Stimulated activated CD8-positive, alpha-beta memory T cell treated with anti-CD3 and anti-CD28 coated beads, Interleukin-2, amount 100 ng/mL, for 48 hours (primary cell): ENCODE measurements around the gene ELANE.
"Not testable (repeated sequence)": the region's sequence is repeated elsewhere in the genome, so short reads cannot be mapped to it uniquely, and the experiment has no call there.

Experiments
- DNase-seq, 2 donors: peaks; one replicate each; pipeline ENCODE4 v3.0.0-alpha.2; 2020; ENCODE audit warnings: low read depth in 2 of 2

ELANE gene

DNA sequence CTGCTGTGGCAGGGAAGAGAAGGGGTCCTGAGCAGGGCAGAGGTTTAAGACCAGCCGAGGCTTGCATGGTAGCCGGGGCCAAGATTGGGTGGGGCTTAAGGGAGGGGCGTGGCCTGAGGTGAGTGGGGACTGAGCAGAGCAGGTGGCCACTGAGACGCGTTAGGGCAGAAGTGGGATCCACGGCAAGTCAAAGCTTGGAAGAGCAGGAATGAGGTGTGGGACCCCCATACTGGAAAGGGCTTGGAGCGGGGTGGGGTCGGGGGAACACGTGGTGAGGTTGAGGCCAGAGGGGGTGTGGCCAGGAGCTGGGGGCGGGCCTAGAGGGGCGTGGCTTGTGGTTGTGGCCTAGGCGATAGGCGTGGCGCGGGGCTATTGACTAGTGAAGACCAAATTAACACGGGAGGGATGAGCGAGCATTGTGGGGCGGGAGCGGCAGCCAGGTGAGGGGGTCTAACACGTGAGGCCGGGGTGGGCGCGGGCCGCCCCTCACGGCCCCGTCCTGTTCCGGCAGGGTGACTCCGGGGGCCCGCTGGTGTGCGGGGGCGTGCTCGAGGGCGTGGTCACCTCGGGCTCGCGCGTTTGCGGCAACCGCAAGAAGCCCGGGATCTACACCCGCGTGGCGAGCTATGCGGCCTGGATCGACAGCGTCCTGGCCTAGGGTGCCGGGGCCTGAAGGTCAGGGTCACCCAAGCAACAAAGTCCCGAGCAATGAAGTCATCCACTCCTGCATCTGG lies 10.6 kb downstream of the ELANE start:
- peak; percentile 59 to 78 for DNase-seq

DNA sequence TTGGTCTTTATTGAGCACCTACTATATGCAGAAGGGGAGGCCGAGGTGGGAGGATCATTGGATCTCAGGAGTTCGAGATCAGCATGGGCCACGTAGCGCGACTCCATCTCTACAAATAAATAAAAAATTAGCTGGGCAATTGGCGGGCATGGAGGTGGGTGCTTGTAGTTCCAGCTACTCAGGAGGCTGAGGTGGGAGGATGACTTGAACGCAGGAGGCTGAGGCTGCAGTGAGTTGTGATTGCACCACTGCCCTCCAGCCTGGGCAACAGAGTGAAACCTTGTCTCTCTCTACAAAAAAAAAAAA lies 11.2 kb downstream of the ELANE start:
- no peak for DNase-seq

DNA sequence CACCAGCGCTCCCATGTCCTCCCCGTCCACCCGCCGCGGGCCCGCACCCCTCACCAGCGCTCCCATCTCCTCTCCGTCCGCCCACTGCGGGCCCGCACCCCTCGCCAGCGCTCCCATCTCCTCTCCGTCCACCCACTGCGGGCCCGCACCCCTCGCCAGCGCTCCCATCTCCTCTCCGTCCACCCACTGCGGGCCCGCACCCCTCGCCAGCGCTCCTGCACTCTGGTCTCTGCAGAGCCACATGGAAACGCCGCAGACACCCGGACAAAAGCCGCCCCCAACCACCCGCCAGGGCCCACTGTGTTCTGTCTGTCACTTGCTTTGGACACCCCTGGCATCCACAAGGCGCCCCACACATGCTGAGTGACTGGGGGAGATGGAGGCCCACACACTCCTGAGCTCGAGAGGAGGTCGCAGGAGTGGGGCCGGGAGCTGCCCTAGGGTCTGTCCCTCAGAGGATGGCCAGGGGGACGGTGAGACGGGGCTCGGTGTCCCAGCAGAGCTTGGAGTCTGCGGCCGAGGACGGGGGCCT lies 14.7 kb downstream of the ELANE start:
- no peak for DNase-seq

DNA sequence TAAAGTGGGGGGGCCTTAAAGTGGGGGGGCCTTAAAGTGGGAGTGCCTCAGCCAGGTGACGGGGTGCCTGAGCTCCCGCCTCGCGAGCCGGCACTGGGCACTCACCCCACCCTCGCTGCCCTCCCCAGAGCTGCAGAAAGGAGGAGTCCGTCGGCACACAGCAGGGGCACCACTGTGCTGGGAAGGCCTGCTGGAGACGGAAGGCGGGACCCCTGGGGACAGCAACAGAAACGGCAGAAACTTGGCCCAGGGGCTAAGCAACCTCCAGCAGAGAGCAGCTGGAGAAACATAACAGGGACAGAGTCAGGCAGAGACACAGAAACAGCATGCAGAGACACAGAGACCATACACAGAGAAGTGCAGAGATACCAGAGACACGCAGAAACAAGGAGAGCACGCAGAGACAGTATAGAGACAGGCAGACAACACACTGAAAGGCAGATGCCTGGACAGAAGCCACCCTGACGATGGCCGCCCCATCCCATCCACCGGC lies 15.2 kb downstream of the ELANE start:
- no peak for DNase-seq

DNA sequence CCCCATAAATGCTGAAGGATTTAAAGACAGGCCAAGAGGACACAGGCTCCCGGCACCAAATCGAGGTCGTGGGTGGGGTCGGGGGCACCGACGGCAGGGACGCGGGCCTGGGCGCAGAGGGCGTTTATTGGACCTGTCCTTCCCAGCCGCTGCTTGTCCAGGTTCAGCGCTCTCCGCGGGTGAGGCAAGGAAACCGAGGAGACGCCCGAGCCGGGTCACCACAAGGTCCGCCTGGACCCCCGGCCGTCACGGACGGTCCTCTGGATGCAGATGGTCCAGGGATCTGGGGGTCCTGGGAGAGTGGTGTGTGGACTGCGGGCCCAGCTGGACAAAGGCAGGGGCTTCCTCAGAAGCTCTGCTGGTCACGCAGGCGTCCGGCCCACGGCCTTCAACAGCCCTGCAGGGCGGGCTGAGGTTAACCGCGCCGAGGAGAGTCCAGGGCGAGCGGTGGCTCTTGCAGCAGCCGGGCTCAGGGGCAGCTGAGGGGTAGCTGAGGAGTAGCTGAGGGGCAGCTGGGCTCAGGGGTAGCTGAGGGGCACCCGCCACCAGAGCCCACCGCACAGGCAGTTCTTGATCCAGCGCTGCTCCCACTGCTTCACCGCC lies 15.9 kb downstream of the ELANE start:
- no peak for DNase-seq

DNA sequence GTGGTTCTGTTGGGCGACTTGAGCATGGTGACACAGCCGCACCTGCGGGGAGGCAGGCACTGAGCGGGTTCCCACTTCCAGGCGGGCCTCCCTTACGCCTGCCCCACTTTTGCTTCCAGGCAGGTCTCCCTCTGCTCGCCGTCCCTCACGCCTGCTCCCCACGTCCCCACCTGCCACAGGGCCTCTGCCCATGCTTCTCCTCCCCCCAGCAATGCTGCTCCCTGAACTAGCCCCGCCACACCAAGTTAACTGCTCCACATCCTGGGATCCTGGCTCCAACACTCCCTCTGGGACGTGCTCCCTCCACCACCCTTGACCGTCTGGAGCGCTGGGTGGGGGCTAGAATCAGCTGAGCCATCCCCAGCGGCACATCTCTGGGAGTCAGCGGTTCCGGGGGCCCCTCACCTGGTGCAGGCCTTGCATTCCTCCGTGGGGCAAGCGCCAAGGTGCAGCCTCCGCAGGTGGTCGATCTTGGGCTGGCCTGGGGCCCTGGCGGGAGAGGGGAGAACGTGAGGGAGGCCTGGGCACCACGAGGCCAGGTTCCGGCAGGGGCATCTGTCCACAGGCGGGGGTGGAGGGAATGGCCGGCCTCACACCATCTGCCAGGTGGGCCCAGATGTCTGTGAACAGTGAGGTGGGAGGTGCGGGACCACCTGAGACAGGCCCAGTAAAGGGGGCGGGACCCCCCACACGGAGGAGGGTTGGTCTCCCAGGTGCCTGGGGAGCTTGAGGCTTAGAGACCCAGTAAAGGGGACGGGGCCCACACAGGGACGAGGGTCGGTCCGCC lies 16.5 kb downstream of the ELANE start:
- no peak for DNase-seq

DNA sequence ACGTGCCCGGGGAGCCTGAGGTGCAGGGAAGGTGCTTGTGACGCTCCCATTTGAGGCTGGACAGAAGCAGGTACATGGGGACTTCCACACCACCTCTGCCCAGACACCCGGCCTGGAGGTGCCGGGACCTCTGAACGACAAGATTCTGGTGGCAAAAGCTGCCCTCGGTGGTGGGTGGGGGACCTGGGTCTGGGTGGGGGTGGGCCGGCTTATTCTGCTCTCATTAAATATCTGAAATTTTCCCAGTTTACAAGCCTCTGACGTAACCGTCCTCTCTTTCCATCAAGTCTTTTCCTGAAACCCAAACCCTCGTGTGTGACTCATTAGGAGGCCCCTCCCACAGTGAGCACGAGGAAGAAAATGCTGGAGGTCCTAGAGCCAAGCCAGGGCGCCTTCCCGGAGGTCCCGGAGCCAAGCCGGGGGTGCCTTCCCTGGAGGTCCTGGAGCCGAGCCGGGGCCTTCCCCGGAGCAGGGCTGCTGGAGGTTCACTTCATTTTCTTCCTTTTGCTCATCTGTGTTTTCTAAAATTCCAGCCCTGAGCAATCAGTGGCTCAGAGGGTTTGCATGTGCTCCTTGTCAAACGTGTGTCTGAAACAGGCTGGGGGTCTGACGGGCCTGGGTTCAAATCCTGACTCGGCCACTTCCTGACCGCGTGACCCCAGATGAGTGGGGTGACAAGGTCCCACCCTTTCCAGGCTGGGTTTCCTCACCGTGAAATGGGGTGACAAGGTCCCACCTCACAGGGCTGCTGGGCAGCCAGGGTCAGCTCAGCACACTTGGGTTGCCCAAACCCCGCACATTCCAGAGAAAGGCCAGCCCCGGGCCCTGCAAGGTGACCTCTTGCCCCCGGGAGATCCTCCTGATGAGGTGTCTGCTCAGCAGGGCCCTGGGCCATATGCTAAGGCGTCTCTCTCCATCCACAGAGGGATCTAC lies 17.4 kb downstream of the ELANE start:
- DNase-seq: no peak

DNA sequence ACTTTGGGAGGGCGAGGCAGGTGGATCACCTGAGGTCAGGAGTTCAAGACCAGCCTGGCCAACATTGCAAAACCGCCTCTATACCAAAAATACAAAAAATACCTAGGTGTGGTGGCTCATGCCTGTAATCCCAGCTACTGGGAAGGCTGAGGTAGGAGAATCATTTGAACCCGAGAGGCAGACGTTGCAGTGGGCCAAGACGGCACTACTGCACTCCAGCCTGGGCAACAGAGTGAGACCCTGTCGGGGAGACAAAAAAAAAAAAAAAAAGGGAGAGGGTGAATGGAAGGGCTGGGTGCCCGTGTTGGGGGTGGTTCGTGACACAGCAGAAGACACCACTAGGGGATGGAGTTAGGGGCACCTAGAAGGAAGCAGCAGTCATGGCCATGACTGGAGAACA lies 18.2 kb downstream of the ELANE start:
- DNase-seq: no peak

DNA sequence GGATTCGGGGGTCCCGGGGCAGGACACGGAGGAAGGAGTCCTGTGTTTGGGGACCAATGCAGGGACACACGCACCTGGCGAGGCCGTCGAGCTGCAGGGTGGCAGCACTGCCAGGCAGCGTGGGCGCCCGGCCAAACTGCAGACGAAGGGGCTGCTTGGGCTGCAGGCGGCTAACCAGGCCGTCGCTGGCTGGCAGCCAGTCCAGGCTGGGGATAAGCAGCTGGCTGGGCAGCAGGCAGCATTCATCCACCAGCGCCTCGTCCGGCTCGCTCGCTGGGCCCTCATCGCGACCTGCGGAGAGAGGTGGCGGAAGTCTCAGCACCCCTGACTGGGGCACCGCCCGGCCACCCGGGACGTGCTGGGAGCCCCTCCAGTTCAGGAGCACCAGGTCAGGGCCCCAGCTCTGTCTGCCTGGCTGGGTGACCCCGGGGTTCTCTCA lies 18.9 kb downstream of the ELANE start:
- DNase-seq: no peak

DNA sequence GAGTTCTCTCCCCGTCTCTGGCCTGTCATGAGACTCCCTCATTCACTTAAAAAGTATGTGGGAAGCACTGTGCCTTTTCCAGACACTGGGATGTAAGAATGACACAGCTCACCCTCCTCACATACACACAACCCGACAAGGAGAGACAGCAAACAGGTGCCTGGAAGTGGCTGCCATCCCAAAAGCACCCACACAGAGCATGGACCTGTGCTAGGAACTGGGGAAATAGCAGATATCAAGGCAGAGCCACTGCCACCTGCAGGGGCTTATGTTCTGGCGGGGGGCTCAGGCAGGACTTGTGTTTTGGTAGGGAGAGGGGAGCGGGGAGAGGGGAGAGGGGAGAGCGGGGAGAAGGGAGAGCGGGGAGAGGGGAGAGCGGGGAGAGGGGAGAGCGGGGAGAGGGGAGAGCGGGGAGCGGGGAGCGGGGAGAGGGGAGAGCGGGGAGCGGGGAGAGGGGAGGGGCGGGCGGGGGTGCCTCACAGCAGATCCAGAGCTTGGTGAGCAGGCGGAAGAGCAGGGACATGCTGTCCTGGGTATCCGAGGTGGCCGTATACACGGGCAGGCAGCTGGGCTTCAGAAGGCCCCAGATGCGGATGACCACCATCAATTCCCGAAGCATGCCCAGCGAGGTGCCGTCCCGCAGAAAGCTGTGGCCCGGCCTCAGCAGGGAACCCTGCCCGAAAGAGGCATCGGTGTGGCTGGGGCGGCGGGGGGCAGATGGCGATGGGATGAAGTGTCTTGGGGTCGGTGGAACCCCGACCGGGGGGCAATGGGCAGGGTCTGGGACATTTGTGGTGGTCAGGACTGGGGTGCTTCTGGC lies 19.6 kb downstream of the ELANE start:
- no peak for DNase-seq

DNA sequence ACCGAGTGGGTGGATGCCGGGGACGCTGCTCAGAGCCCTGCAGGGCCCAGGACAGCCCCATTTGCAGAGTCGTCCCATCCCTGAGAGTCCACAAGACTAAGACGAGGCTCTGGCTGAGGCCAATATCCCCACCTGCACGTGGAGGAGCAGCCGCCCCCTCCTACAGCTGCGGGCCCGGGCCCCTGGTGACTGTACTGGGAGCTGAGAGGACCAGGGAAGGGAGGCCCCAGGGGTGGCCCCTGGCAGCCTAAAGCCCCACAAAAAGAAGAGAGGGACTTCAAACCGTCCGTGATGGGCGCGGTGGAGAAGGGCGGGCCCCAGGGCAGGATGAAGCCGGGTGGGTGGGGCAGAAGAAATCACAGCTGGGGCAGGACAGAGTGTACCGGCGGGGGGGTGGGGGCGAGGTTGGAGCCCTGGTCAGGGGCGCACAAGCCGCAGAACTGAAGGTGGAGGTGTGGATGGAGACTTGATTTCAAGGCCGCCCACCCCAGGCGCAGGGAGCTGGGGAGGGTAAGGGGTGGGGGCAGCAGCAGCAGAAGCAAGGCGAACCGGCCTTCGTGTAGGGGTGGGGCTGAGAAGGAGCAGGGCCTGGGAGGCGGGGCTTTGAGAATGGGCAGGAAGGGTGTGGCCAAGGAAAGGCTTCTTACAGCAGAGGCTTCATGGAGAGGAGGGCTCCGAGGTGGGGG lies 20.3 kb downstream of the ELANE start:
- DNase-seq: peak; percentile 66 to 83

DNA sequence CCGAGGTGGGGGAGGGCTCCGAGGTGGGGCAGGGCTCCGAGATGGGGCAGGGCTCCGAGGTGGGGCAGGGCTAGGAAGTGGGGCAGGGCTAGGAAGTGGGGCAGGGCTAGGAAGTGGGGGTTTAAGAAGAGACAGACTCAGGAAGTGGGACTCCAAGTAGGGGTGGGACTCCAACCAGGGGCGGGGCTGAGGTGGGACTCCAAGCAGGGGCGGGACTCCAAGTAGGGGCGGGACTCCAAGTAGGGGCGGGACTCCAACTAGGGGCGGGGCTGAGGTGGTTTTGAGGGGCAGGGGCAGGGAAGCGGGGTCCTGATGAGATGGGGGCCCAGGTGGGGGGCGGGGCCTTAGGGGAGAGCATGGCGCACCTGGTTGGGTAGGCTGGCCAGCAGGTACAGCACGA lies 21.0 kb downstream of the ELANE start:
- peak; percentile 58 to 59 for DNase-seq

DNA sequence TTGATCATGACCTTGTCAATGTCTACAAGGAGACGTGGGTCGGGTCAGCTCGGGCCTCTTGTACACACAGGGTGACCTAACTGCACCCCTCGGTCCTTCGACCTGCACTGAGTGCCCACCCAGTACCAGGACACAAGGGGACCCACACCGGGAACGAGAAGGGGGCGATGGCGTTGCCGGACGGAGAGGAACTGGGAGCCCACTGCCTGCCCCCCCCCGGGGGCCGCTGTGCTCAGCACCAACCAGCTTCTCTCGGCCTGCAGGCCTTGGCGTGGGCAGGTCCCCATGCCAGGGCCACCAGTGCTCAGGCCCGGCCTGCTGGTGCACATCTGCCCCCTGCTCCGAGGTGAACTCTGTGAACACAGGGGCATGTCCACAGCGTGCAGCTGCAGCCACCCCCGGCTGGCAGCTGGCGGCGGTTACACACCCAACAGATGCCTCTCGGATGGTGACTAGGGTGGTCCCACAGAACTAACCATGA lies 21.5 kb downstream of the ELANE start:
- no peak for DNase-seq

DNA sequence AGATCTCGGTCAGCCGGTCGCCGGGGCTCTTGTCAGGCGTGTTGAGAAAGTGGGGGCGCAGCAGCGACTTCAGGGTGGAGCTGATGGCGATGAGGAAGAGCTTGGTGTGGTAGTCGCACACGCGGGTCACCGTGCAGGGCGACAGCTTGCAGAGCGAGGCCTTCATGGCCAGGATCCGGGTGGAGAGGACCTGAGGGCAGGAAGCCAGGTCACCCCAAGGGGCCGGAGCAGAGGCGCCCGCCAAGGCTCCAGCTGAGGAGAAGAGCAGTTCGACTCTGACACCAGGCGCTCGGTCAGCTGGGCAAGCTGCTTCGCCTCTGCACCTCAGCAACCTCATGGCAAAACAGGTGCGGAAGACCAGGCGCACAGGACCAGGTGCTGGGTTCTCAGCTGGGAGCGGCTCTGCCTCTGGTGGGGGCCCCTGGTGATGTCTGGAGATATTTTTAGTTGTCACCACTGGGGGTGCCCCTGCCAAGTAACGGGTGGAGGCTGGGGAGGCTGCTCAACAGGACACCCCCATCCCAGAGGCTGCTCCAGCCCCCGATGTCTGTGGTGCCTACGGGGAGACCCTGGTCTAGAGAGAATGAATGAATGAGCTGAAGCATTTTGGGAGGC lies 23.3 kb downstream of the ELANE start:
- no peak for DNase-seq

DNA sequence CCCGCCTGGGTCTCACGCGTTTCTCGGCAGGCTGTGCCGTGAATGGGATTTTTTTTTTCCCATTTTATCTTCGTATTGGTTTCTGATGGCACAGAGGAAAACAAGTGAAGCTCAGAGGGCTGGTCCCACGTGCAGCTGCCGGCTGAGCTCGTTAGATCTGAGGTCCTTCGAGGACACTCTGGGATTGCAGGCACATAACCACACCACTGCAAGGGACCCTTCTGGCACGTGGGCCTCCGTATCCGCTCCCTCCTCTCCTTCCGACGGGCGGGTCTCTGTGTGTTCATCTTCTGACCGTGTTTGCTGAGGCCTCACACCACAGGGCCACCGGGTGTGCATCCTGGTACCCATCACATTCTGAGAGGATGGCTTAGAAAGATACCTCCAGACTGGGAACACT lies 24.0 kb downstream of the ELANE start:
- DNase-seq: no peak

DNA sequence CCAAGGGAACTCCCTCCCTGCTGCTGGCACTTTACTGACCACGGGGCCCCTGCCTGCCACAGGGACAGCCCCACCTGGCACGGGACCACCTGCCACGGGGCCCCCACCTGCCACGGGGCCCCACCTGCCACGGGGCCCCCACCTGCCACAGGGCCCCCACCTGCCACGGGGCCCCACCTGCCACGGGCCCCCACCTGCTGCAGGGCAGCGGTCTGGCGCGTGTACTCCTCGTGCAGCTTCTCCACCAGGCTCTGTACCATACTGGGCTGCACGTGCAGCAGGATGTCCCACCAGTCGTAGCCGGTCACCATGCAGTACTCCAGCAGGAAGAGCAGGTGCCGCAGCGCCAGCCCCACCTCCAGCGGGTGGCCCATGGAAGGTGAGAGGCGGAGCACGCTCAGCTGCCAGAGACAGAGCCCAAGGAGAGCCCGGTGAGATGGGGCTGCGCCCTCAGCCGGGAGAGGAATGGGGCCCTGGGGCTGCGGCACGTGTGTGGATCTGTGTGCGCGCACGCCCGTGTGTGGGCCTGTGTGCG lies 24.7 kb downstream of the ELANE start:
- no peak for DNase-seq

DNA sequence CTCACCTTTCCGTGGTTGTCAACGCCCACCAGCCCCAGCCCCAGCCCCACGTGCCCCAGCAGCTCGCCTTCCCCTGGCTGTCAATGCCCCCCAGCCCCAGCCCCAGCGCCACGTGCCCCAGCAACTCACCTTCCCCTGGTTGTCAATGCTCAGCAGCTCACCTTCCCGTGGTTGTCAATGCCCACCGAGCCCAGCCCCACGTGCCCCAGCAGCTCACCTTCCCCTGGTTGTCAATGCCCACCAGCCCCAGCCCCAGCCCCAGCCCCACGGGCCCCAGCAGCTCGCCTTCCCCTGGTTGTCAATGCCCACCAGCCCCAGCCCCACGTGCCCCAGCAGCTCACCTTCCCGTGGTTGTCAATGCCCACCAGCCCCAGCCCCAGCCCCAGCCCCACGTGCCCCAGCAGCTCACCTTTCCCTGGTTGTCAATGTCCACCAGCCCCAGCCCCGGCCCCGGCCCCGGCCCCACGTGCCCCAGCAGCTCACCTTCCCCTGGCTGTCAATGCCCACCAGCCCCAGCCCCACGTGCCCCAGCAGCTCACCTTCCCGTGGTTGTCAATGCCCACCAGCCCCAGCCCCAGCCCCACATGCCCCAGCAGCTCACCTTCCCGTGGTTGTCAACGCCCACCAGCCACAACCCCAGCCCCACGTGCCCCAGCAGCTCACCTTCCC lies 26.0 kb downstream of the ELANE start:
- DNase-seq: not testable (repeated sequence)

DNA sequence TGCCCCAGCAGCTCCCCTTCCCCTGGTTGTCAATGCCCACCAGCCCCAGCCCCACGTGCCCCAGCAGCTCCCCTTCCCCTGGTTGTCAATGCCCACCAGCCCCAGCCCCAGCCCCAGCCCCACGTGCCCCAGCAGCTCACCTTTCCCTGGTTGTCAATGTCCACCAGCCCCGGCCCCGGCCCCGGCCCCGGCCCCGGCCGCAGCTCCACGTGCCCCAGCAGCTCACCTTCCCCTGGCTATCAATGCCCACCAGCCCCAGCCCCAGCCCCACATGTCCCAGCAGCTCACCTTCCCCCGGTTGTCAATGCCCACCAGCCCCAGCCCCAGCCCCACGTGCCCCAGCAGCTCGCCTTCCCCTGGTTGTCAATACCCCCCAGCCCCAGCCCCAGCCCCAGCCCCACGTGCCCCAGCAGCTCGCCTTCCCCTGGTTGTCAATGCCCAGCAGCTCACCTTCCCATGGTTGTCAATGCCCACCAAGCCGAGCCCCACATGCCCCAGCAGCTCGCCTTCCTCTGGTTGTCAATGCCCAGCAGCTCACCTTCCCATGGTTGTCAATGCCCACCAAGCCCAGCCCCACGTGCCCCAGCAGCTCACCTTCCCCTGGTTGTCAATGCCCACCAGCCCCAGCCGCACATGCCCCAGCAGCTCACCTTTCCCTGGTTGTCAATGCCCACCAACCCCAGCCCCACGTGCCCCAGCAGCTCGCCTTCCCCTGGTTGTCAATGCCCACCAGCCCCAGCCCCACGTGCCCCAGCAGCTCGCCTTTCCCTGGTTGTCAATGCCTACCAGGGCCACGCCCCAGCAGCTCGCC lies 26.9 kb downstream of the ELANE start:
- DNase-seq: not testable (repeated sequence)
